Endometrium (tissue), 2 donors: ENCODE measurements around the gene CEP350.

ENCODE experiments used
- FAIRE-seq: peaks from 2 replicates; lab custom pipeline; 2012; peaks lifted over from hg19 to GRCh38; lab: Jason Lieb, UNC
- donor health status: control.
- donor health status: control.

CEP350 gene

GRCh38 chr1:180158149-180159147, 203.8 kb downstream of the CEP350 start:
- no peak for FAIRE-seq

- no peak for FAIRE-seq
Observed at GRCh38 chr1:180160357-180160756, 205.7 kb downstream of the CEP350 start.

DNA sequence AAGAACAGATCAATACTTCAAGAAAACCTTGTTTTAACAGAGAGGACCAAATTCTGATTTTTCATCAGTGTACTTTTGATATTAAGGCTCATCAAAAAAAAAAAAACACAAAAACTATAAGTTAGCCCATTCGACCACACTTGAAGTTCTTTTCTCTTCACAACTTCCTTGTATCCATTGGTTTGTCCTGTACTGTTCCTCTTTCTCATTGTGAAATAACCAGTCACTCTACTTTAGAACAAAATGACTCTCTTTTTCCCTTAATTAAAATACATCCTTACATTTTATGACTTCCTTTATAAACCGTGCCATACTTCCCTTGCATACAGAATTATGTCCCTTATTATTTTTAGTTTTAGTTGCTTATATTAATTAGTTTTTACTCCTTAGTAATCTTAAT, 208.4 kb downstream of the CEP350 start:
- no peak for FAIRE-seq
